Measurements from ENCODE around the gene IQCH.

Gene IQCH

GRCh38 chr15:67304778-67305177 is 50.2 kb downstream of the IQCH start:
- TF ChIP-seq, protein P1, sequence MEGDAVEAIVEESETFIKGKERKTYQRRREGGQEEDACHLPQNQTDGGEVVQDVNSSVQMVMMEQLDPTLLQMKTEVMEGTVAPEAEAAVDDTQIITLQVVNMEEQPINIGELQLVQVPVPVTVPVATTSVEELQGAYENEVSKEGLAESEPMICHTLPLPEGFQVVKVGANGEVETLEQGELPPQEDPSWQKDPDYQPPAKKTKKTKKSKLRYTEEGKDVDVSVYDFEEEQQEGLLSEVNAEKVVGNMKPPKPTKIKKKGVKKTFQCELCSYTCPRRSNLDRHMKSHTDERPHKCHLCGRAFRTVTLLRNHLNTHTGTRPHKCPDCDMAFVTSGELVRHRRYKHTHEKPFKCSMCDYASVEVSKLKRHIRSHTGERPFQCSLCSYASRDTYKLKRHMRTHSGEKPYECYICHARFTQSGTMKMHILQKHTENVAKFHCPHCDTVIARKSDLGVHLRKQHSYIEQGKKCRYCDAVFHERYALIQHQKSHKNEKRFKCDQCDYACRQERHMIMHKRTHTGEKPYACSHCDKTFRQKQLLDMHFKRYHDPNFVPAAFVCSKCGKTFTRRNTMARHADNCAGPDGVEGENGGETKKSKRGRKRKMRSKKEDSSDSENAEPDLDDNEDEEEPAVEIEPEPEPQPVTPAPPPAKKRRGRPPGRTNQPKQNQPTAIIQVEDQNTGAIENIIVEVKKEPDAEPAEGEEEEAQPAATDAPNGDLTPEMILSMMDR (IDR thresholded peaks at IDR 0.05; ENCODE audit: low read depth, low read length): no peak
- no peak overlapping the region for H3K4me3 ChIP-seq (ENCODE audit: low read depth, low read length)

- TF ChIP-seq, protein P1 (IDR thresholded peaks at IDR 0.05; ENCODE audit: low read depth, low read length): no peak
- H3K4me3 ChIP-seq (ENCODE audit: low read depth, low read length): no peak overlapping the region
Observed at GRCh38 chr15:67305506-67305905, 50.9 kb downstream of the IQCH start.

DNA sequence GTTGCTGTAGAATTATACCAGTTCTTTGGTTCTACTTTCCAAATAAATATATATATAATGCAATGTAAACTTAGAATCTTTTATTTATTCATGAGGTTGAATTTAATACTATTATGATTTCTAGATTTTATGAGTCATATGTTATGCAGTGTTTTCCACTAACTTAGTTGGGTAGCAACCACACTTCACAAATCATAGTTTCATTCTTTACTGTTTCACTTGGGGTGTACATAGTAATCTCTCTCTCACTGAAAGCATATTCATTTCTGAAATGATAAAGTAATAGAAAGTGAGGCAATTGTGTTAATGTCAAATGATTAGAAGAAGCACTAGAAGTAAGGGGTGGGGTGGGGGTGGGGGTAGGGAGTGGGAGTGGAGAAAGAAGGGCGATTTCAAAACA is 52.6 kb downstream of the IQCH start:
- TF ChIP-seq, protein P1 (IDR thresholded peaks at IDR 0.05; ENCODE audit: low read depth, low read length): no peak
- H3K4me3 ChIP-seq (ENCODE audit: low read depth, low read length): no peak overlapping the region

DNA sequence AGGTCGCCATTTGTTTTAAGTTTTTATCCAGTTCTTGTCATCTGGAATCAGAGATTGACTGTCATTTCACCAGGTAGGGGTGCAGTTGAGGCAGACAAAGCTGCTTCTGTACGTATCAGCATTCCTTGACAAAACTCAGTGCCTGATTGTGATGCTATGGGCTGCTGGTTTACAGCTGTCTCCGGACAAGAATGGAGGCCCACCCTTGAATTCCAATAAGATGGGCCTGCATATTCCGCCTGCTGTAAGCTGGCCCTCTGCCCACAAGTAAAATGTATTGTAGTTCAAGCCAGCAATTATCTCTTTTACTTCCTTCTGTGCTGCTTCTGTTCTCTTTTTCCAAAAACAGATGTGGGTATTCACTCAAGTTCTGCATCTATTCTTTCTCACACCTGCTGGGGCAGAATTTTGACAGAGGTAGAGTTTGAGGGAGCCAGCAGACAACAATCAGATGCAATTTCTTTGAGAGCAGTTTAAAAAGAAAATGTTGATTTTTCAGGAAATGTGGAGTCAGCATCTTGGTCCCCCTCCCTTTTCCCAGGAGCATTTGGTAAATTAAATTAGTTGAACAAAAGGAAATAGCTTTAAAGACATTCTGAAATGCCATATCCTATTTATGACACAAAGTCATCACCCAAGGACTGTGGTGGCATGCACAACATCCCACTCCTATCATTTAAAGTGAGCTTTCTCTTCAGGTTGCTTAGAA is 53.5 kb downstream of the IQCH start:
- TF ChIP-seq, protein P1 (IDR thresholded peaks at IDR 0.05; ENCODE audit: low read depth, low read length): no peak

GRCh38 chr15:67311731-67312130 is 57.1 kb downstream of the IQCH start:
- no peak overlapping the region for H3K4me3 ChIP-seq (ENCODE audit: low read depth, low read length)
- TF ChIP-seq, protein P1 (IDR thresholded peaks at IDR 0.05; ENCODE audit: low read depth, low read length): no peak

More for the DNA sequence above, 53.5 kb downstream of the IQCH start:
- no peak overlapping the region for H3K4me3 ChIP-seq (ENCODE audit: low read depth, low read length)

DNA sequence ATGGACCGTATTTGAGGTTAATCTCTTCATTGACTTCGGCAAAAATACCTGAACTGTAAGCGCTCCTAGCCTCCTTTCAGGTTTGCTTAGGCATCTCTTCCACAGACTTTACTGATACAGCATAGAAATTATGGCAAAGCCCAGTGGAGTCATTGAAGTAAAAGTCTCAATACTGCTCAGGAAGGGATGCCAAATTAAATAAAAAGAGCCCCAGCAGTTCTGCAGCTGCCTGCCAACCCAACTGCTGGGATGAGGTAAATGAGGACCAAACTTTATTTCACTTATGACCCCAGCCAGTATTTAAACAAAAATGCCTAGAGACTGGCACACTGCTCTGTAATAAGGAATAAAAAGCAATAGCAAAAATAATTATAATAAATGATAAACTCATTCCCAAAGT is 65.4 kb downstream of the IQCH start:
- no peak overlapping the region for H3K4me3 ChIP-seq (ENCODE audit: low read depth, low read length)
- TF ChIP-seq, protein P1 (IDR thresholded peaks at IDR 0.05; ENCODE audit: low read depth, low read length): no peak

DNA sequence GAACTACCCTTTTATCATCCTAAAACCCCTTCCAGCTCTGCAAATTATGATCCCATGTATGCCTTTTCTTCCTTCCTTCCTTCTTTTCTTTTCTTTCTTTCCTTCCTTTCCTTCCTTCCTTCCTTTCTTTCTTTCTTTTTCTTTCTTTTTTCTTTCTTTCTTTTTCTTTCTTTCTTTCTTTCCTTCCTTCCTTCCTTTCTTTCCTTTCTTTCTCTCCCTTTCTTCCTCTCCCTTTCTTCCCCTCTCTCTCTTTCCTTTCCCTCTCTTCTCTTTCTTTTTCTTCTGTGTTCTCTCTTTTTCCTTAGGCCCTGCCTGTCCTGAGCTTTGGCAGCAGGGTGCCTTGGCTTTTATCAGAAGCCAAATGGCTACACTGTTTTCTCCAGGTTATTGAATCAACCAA is 66.8 kb downstream of the IQCH start:
- H3K4me3 ChIP-seq (ENCODE audit: low read depth, low read length): no peak overlapping the region
- TF ChIP-seq, protein P1 (IDR thresholded peaks at IDR 0.05; ENCODE audit: low read depth, low read length): no peak

Measured in WI38 (cell line).